K562 (cell line): ENCODE measurements around the gene KCNN4. TPM values are rescaled to one million over a fixed set of nuclear protein-coding genes. Genes with fewer than 3 reads are reported as not detected.
A peak's percentile ranks its signal among the peaks of the same experiment; 100 is the strongest.

Experiments
- BRD9 ChIP-seq: fragments of 450-650 bp; IDR thresholded peaks from 2 replicates; pipeline ENCODE4 v1.6.1; 2018; ENCODE audit warnings: low read depth; ENCODE audit not compliant: partially characterized antibody
- CBX3 ChIP-seq, 2 experiments: IDR thresholded peaks; 1 replicate in 1 of 2; 2 replicates in 1 of 2; pipeline ENCODE4 v1.6.1; 2012; ENCODE audit warnings: inconsistent platforms in 2 of 2, low read length in 2 of 2, borderline replicate concordance in 1 of 2, control low read depth in 1 of 2
- DPF2 ChIP-seq: fragments of 450-650 bp; IDR thresholded peaks from 2 replicates; pipeline ENCODE4 v1.6.1; 2016
- FOSL1 ChIP-seq: fragments of 200-800 bp; sonication (Bioruptor generic); conservative IDR thresholded peaks from 2 replicates; pipeline ENCODE4 v1.6.1; 2016; ENCODE audit warnings: missing genetic modification characterization, missing compliant biosample characterization
- GABPB1 ChIP-seq: sonication (generic); formaldehyde crosslinking; IDR thresholded peaks from 2 replicates; pipeline ENCODE4 v1.8.0; 2022; ENCODE audit warnings: mild to moderate bottlenecking, missing genetic modification reagents
- HLTF ChIP-seq: fragments of 450-650 bp; IDR thresholded peaks from 2 replicates; pipeline ENCODE4 v1.6.1; 2016
- JUN ChIP-seq, 2 experiments: sonication (generic) in 1 of 2; formaldehyde crosslinking in 1 of 2; IDR thresholded peaks; 2 replicates each; pipeline versions ENCODE4 v1.6.1 to v1.8.0; 2012 to 2022; ENCODE audit warnings: borderline replicate concordance in 2 of 2, mild to moderate bottlenecking in 2 of 2, improper control_type of control experiment in 1 of 2, low read depth in 1 of 2, low read length in 1 of 2, missing genetic modification reagents in 1 of 2
- LCOR ChIP-seq: sonication (generic); formaldehyde crosslinking; IDR thresholded peaks from 2 replicates; pipeline ENCODE4 v1.8.0; 2022; ENCODE audit warnings: mild to moderate bottlenecking, missing genetic modification reagents
- MYNN ChIP-seq, 2 experiments: sonication (generic); formaldehyde crosslinking in 1 of 2; IDR thresholded peaks; 2 replicates each; pipeline versions ENCODE4 v1.5.0 to v1.6.1; 2016 to 2020; ENCODE audit warnings: antibody characterized with exemption in 1 of 2, missing genetic modification reagents in 1 of 2
- polyA plus RNA-seq, 8 experiments: library from polyadenylated mRNA; depleted of rRNA in 4 of 8; stranded (reverse) in 5 of 8; unstranded in 3 of 8; fragments of >200 nt; fragmentation: Nextera tagmentation in 2 of 8; fragmentation: Illumina TruSeq in 1 of 8; extraction: Ambion mirVana in 2 of 8; extraction: Trizol in 1 of 8; gene quantifications; 2 replicates each; pipeline versions ENCODE4 v1.2.1 to v1.2.3, GENCODE V29; 2011 to 2014; ENCODE audit warnings: inconsistent platforms in 1 of 8, missing spikeins in 1 of 8
- total RNA-seq, 7 experiments: library from RNA; depleted of rRNA in 6 of 7; stranded (reverse); fragments of >200 nt in 6 of 7; fragmentation: Illumina TruSeq in 2 of 7; extraction: Trizol in 2 of 7; gene quantifications; 2 replicates each; pipeline versions ENCODE4 v1.2.1 to v1.2.3, GENCODE V29; 2011 to 2021; ENCODE audit warnings: low replicate concordance in 1 of 7
- TF ChIP-seq, protein P1 (sequence below), 3 experiments: IDR thresholded peaks in 2 of 3; conservative IDR thresholded peaks in 1 of 3; 2 replicates each; pipeline ENCODE4 v1.5.1; 2011 to 2012; ENCODE audit warnings: low read length in 3 of 3, mild to moderate bottlenecking in 3 of 3, control low read depth in 2 of 3, improper control_type of control experiment in 1 of 3, inconsistent platforms in 1 of 3, low read depth in 1 of 3, mixed read lengths in 1 of 3, moderate library complexity in 1 of 3; ENCODE audit not compliant: insufficient read depth in 2 of 3
- TF ChIP-seq, protein P2 (sequence below), 2 experiments: IDR thresholded peaks; 2 replicates each; pipeline ENCODE4 v1.6.1; 2011; ENCODE audit warnings: borderline replicate concordance in 1 of 2, control low read depth in 1 of 2, low read depth in 1 of 2, low read length in 1 of 2, mild to moderate bottlenecking in 1 of 2, mixed read lengths in 1 of 2, moderate library complexity in 1 of 2; ENCODE audit not compliant: insufficient read depth in 1 of 2, insufficient read length in 1 of 2, poor library complexity in 1 of 2, severe bottlenecking in 1 of 2; ENCODE audit errors: extremely low read depth in 1 of 2
- TF ChIP-seq, protein P3 (sequence below): fragments of 200-800 bp; sonication (Bioruptor generic); IDR thresholded peaks from 2 replicates; pipeline ENCODE4 v1.6.1; 2017; ENCODE audit warnings: missing genetic modification characterization, missing compliant biosample characterization
- TF ChIP-seq, protein P4 (sequence below): fragments of 450-650 bp; IDR thresholded peaks from 2 replicates; pipeline ENCODE4 v1.6.1; 2018; ENCODE audit not compliant: partially characterized antibody
- TF ChIP-seq, protein P5 (sequence below), 2 experiments: fragments of 450-650 bp in 1 of 2; sonication (generic) in 1 of 2; formaldehyde crosslinking in 1 of 2; IDR thresholded peaks in 1 of 2; conservative IDR thresholded peaks in 1 of 2; 2 replicates each; pipeline versions ENCODE4 v1.6.1 to v1.8.1; 2016 to 2023; ENCODE audit warnings: mild to moderate bottlenecking in 2 of 2, moderate library complexity in 2 of 2, inconsistent platforms in 1 of 2, missing genetic modification reagents in 1 of 2

KCNN4 gene
- total and polyA plus RNA-seq, 9 of the 15 experiments (the other 6 are each of a cell fraction or from before 2014, with no cell fraction given), result 0.53 to 37.7 (median 25.9) TPM

DNA sequence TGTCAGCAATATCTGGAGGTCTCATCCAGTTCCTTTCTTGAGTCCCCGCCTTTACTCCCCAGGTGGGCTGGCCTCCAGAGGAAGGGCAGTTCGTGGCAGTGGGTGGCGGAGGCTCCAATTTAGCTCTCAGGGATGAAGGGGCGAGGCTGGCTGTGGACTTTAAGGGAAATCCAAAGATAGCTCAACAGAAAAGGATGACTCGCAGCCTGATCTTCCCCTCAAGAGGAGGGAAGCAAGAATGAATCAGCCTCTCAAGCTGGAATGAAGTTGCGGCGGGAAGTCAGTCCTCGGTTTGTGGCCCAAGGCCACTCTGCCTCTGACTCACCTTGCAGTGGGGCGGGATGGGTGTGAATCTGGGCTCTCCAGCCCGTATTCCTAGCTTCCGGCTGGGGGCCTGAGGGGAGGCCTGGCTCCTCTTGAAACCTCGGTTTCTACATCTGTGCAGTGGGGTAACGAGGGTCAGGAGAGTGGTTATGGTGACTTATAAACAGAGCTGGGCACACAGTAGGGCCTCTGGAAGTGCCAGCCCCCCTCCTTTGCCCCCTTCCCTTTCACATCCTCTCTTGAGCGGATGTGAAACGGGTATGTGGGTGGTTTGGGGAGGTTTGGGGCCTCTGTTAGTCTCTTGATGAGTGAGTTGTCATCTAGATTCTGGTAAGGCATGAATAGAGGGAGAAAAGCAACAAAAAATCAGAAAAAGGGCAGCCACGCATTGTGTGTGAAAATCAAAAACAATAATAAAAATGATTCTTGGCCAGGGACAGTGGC is 15.5 kb downstream of the KCNN4 start (continued):
- TF ChIP-seq, protein P1, sequence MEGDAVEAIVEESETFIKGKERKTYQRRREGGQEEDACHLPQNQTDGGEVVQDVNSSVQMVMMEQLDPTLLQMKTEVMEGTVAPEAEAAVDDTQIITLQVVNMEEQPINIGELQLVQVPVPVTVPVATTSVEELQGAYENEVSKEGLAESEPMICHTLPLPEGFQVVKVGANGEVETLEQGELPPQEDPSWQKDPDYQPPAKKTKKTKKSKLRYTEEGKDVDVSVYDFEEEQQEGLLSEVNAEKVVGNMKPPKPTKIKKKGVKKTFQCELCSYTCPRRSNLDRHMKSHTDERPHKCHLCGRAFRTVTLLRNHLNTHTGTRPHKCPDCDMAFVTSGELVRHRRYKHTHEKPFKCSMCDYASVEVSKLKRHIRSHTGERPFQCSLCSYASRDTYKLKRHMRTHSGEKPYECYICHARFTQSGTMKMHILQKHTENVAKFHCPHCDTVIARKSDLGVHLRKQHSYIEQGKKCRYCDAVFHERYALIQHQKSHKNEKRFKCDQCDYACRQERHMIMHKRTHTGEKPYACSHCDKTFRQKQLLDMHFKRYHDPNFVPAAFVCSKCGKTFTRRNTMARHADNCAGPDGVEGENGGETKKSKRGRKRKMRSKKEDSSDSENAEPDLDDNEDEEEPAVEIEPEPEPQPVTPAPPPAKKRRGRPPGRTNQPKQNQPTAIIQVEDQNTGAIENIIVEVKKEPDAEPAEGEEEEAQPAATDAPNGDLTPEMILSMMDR (IDR thresholded peaks at IDR 0.05 in 2 of 3, conservative IDR thresholded peaks at IDR 0.05 in 1 of 3; ENCODE audit: insufficient read depth in 2 of 3, low read depth in 1 of 3, low read length in 3 of 3), result no peak
- TF ChIP-seq, protein P2, sequence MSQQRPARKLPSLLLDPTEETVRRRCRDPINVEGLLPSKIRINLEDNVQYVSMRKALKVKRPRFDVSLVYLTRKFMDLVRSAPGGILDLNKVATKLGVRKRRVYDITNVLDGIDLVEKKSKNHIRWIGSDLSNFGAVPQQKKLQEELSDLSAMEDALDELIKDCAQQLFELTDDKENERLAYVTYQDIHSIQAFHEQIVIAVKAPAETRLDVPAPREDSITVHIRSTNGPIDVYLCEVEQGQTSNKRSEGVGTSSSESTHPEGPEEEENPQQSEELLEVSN (IDR thresholded peaks at IDR 0.05; ENCODE audit: borderline replicate concordance in 1 of 2, extremely low read depth in 1 of 2, insufficient read depth in 1 of 2, insufficient read length in 1 of 2, low read depth in 1 of 2, low read length in 1 of 2, poor library complexity in 1 of 2, severe bottlenecking in 1 of 2), result peak in 1 of 2 experiments; percentile 47
- TF ChIP-seq, protein P3, sequence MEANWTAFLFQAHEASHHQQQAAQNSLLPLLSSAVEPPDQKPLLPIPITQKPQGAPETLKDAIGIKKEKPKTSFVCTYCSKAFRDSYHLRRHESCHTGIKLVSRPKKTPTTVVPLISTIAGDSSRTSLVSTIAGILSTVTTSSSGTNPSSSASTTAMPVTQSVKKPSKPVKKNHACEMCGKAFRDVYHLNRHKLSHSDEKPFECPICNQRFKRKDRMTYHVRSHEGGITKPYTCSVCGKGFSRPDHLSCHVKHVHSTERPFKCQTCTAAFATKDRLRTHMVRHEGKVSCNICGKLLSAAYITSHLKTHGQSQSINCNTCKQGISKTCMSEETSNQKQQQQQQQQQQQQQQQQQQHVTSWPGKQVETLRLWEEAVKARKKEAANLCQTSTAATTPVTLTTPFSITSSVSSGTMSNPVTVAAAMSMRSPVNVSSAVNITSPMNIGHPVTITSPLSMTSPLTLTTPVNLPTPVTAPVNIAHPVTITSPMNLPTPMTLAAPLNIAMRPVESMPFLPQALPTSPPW (CRISPR knock-in tag), result peak; percentile 47; the same call in 1 of the 2 replicates
- TF ChIP-seq CBX3 (IDR thresholded peaks at IDR 0.05; ENCODE audit: borderline replicate concordance in 1 of 2, low read length in 2 of 2) (peak in 1 of 2 experiments; percentile 15; a peak in 1 of 3 replicates), MYNN (IDR thresholded peaks at IDR 0.05) (peak; percentile 47; the same call in 1 of the 2 replicates), MYNN (CRISPR knock-in tag; IDR thresholded peaks at IDR 0.05) (no peak), LCOR (CRISPR knock-in tag) (peak; percentile 24; the same call in 1 of the 2 replicates), HLTF (no peak), FOSL1 (peak; percentile 94), GABPB1 (CRISPR knock-in tag) (peak; percentile 49; the same call in 1 of the 2 replicates), DPF2 (peak; percentile 71), JUN (IDR thresholded peaks at IDR 0.05; ENCODE audit: borderline replicate concordance, low read depth, low read length) (peak; percentile 84), JUN (CRISPR knock-in tag; IDR thresholded peaks at IDR 0.05; ENCODE audit: borderline replicate concordance) (no peak), BRD9 (no peak)
- TF ChIP-seq, protein P4, sequence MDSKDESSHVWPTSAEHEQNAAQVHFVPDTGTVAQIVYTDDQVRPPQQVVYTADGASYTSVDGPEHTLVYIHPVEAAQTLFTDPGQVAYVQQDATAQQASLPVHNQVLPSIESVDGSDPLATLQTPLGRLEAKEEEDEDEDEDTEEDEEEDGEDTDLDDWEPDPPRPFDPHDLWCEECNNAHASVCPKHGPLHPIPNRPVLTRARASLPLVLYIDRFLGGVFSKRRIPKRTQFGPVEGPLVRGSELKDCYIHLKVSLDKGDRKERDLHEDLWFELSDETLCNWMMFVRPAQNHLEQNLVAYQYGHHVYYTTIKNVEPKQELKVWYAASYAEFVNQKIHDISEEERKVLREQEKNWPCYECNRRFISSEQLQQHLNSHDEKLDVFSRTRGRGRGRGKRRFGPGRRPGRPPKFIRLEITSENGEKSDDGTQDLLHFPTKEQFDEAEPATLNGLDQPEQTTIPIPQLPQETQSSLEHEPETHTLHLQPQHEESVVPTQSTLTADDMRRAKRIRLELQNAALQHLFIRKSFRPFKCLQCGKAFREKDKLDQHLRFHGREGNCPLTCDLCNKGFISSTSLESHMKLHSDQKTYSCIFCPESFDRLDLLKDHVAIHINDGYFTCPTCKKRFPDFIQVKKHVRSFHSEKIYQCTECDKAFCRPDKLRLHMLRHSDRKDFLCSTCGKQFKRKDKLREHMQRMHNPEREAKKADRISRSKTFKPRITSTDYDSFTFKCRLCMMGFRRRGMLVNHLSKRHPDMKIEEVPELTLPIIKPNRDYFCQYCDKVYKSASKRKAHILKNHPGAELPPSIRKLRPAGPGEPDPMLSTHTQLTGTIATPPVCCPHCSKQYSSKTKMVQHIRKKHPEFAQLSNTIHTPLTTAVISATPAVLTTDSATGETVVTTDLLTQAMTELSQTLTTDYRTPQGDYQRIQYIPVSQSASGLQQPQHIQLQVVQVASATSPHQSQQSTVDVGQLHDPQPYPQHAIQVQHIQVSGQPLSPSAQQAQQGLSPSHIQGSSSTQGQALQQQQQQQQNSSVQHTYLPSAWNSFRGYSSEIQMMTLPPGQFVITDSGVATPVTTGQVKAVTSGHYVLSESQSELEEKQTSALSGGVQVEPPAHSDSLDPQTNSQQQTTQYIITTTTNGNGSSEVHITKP, result peak; percentile 25
- TF ChIP-seq, protein P5, sequence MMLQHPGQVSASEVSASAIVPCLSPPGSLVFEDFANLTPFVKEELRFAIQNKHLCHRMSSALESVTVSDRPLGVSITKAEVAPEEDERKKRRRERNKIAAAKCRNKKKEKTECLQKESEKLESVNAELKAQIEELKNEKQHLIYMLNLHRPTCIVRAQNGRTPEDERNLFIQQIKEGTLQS (IDR thresholded peaks at IDR 0.05), result peak; percentile 75
- TF ChIP-seq, protein P5 (CRISPR knock-in tag; conservative IDR thresholded peaks at IDR 0.05), result no peak
